Stimulated activated naive CD8-positive, alpha-beta T cell treated with anti-CD3 and anti-CD28 coated beads, Interleukin-15, Interleukin-2, amounts not matched to agents 100 ng/mL and 50 ng/mL, for 24 hours (primary cell): Measurements from ENCODE around the gene STAP2.
A peak's percentile ranks its signal among the peaks of the same experiment; 100 is the strongest.
"Not testable (repeated sequence)": the region's sequence is repeated elsewhere in the genome, so short reads cannot be mapped to it uniquely, and the experiment has no call there.

Experiments used
- H3K27ac Mint-ChIP-seq: one replicate; pipeline ENCODE4 v1.8.0; 2021; ENCODE audit warnings: mild to moderate bottlenecking, mixed read lengths
- H3K27me3 Mint-ChIP-seq: one replicate; pipeline ENCODE4 v1.8.0; 2021; ENCODE audit warnings: mixed read lengths
- H3K36me3 Mint-ChIP-seq: one replicate; pipeline ENCODE4 v1.8.0; 2021; ENCODE audit warnings: low read depth, mixed read lengths
- H3K4me1 Mint-ChIP-seq: one replicate; pipeline ENCODE4 v1.8.0; 2021; ENCODE audit warnings: low read depth, mixed read lengths
- H3K4me3 Mint-ChIP-seq: one replicate; pipeline ENCODE4 v1.8.0; 2021; ENCODE audit warnings: mild to moderate bottlenecking, mixed read lengths
- H3K9me3 Mint-ChIP-seq: one replicate; pipeline ENCODE4 v1.8.0; 2021; ENCODE audit warnings: mixed read lengths

The STAP2 gene

DNA sequence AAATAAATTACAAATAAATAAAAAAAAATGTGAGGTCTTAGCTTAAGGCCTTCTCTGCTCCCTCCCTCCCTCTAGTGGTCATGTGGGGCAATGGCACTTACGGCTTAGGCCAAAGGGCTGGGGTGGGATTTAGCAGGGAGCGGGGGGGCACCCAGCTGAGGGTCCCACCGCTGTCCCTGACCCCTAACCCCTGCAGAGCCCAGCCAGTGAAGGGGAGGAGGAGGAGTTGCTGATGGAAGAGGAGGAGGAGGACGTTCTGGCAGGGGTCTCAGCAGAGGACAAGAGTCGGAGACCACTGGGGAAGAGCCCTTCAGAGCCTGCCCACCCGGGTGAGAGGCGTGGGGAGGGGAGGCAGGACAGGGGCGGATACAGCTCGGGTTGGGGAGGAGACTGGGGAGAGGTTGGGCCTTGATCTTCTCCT is 14.1 kb upstream of the STAP2 start:
- Mint-ChIP-seq H3K27ac (no peak overlapping the region), H3K4me3 (no peak overlapping the region)

DNA sequence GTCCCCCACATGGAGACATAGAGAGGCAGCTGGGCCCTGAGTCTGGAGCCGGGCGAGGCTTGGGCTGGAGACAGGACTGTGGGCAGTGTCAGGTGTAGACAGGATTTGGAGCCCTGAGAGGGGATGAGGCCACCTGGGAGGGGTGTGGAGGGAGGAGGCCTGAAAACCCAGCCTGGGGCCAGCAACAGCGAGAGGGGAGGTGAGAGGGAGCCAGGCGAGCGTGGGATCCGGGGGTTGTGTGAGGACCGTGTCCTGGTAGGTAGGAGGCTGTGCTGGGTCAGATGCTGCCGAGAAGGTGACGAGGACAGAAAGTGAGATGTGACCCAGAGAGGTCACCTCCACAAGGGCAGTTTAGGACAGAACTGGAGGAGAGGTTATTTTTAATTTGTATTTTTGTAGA is 12.1 kb upstream of the STAP2 start:
- Mint-ChIP-seq H3K4me3 (no peak overlapping the region), H3K36me3 (peaks cover 16% of the 10 kb centered on the region), H3K9me3 (no peaks in the 10 kb centered on the region), H3K4me1 (no peaks in the 10 kb centered on the region), H3K27ac (no peak overlapping the region), H3K27me3 (no peaks in the 10 kb centered on the region)

More for the DNA sequence above, 14.1 kb upstream of the STAP2 start:
- Mint-ChIP-seq H3K27me3 (no peaks in the 10 kb centered on the region), H3K4me1 (no peaks in the 10 kb centered on the region), H3K9me3 (no peaks in the 10 kb centered on the region), H3K36me3 (peaks cover 6% of the 10 kb centered on the region)

DNA sequence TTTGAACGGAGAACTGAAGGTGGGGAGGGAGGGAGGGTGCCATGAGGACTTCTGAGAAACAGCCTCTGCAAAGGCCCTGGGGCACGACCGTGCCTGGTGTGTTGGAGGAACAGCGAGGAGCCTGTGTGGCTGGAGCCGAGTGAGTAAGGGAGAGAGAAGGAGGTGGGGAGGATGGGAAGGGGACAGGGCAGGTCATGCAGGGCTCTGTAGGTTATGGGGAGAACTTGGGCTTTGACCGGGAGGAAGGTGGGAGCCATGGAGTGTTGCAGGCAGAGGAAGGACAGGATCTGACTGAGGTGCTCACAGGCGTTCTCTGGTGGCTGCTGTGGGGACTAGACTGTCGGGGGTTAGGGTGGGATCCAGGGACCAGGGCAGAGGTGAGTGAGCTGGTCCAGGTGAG is 11.5 kb upstream of the STAP2 start:
- no peak overlapping the region for H3K27ac Mint-ChIP-seq
- H3K27me3 Mint-ChIP-seq = no peaks in the 10 kb centered on the region
- no peaks in the 10 kb centered on the region for H3K9me3 Mint-ChIP-seq
- peaks cover 16% of the 10 kb centered on the region for H3K36me3 Mint-ChIP-seq
- no peak overlapping the region for H3K4me3 Mint-ChIP-seq
- H3K4me1 Mint-ChIP-seq = peaks cover 3% of the 10 kb centered on the region

DNA sequence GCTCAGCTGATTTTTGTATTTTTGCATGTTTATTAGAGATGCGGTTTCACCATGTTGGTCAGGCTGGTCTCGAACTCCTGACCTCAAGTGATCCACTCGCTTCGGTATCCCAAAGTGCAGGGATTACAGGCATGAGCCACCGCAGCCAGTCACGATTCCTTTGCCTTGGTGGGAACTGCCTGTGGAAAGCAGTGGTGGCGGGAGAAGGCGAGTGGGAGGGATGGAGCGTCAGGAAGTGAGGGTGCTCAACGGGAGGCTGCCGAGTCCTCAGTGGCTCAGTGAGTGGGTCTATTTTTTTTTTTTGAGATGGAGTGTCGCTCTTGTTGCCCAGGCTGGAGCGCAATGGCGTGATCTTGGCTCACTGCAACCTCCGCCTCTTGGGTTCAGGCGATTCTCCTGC is 10.6 kb upstream of the STAP2 start:
- not testable (repeated sequence) for H3K27me3 Mint-ChIP-seq, H3K4me1 Mint-ChIP-seq, H3K4me3 Mint-ChIP-seq, H3K9me3 Mint-ChIP-seq, H3K27ac Mint-ChIP-seq
- H3K36me3 Mint-ChIP-seq = peaks cover 16% of the 10 kb centered on the region

DNA sequence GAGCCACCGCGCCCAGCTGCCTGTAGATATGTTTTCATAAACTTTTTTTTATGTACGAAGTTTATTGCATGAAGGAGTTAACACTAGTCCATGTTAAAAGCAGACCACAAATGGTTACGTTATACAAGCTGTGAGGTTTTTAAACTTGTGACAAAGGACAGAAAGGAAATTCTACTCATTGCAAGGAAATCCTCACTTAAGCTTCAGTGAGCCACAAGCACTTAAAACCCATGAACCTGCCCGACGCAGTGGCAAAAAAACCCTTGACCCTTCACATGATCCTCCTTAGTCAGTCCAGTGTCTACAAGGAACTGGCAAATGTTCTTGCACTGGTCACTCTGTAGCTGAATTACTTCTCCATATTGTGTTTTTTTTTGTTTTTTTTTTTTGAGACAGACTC is 8.9 kb upstream of the STAP2 start:
- Mint-ChIP-seq H3K36me3 (peaks cover 16% of the 10 kb centered on the region), H3K9me3 (no peaks in the 10 kb centered on the region), H3K4me3 (no peak overlapping the region), H3K27ac (no peak overlapping the region), H3K27me3 (no peaks in the 10 kb centered on the region), H3K4me1 (peaks cover 16% of the 10 kb centered on the region)

DNA sequence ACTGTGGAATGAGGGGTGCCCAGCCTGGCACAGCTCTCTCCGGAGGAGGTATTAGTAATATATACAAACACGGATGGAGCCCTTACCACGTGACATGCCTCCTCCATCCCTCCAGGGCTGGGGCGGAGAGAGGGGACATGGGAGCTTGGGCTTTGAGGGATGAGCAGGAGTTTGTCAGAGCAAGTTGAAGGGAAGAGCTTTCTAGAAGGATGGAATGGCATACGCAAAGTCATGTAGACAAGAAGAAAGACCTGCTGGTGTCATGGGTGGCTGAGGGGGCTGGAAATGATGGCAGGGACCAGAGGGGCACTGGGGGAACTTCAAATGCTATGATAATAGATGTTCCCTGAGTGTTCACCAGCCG is 7.4 kb upstream of the STAP2 start:
- Mint-ChIP-seq H3K4me1 (peaks cover 19% of the 10 kb centered on the region), H3K27ac (no peak overlapping the region), H3K27me3 (no peaks in the 10 kb centered on the region), H3K9me3 (no peaks in the 10 kb centered on the region), H3K36me3 (peaks cover 16% of the 10 kb centered on the region), H3K4me3 (no peak overlapping the region)

DNA sequence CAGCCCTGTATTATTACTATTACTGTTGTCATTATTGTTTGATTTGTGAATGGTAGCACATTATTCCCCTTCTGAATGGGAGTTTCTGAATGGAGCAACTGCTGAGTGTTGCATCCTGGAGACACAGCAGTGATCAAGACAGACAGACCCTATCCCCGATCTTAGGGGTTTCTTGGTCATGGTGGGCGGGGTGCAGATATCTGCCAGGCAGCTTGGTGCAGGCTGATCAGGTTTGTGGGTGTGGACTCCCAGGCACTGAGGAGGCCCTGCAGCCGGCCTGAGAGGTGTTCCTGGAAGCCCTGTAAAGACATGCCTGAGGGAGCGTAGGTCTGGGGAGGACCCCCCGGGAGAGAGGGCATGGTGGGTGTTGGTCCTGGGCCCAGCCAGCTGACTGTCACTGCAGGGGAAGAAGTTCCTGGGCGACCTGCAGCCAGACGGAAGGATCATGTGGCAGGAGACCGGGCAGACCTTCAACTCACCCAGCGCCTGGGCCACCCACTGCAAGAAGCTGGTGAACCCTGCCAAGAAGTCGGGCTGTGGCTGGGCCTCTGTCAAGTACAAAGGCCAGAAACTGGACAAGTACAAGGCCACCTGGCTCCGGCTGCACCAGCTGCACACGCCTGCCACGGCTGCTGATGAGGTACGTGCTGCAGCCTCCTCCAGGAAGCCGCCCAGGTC is 6.9 kb upstream of the STAP2 start:
- H3K4me3 Mint-ChIP-seq = peak overlapping the region; percentile 33
- H3K27ac Mint-ChIP-seq = no peak overlapping the region
- no peaks in the 10 kb centered on the region for H3K9me3 Mint-ChIP-seq
- peaks cover 19% of the 10 kb centered on the region for H3K4me1 Mint-ChIP-seq
- peaks cover 16% of the 10 kb centered on the region for H3K36me3 Mint-ChIP-seq
- no peaks in the 10 kb centered on the region for H3K27me3 Mint-ChIP-seq

DNA sequence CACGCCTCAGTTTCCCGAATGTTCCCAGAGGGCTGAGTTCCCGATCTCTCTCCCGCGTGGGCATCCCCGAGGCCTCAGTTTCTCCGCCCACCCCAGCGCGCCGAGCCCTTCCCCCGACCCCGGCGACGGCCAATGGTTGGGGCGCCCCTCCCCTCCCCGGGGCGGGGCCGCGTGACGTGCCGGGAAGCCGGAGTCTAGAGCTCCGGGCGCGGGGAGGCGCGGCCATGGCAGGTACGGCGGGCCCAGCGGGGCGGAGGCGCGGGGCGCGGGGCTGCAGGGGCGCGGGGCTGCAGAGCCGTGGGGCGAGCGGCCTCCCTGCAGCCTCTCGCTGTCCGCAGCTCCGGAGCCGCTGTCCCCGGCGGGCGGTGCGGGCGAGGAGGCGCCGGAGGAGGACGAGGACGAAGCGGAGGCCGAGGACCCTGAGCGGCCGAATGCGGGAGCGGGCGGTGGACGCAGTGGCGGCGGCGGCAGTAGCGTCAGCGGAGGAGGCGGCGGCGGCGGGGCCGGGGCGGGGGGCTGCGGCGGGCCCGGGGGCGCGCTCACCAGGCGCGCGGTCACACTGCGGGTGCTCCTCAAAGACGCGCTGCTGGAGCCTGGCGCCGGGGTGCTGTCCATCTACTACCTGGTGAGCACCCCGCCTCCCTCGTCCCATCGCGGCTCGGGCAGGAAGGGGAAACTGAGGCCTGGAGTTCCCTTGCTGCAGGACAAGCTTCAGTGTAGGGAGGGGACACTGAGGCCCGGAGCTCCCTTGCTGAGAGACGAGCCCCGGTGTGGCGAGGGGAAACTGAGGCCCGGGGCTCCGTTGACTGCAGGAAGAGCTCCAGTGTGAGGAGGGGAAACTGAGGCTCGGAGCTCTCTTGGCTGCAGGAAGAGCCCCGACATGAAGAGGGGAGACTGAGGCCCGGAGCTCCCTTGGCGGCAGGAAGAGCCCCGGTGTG is 5.0 kb upstream of the STAP2 start, which contains the start of gene MPND:
MPND (plus strand) TSS at position 193 of the 938 bp plus-strand sequence; CDS start at position 225, 32 bp downstream.
- H3K36me3 Mint-ChIP-seq = peaks cover 16% of the 10 kb centered on the region
- peak within 1 kb of the TSS; percentile 98 for H3K27ac Mint-ChIP-seq
- H3K4me3 Mint-ChIP-seq = peak within 1 kb of the TSS; percentile 91
- no peaks in the 10 kb centered on the region for H3K9me3 Mint-ChIP-seq
- no peaks in the 10 kb centered on the region for H3K27me3 Mint-ChIP-seq
- peaks cover 27% of the 10 kb centered on the region for H3K4me1 Mint-ChIP-seq

DNA sequence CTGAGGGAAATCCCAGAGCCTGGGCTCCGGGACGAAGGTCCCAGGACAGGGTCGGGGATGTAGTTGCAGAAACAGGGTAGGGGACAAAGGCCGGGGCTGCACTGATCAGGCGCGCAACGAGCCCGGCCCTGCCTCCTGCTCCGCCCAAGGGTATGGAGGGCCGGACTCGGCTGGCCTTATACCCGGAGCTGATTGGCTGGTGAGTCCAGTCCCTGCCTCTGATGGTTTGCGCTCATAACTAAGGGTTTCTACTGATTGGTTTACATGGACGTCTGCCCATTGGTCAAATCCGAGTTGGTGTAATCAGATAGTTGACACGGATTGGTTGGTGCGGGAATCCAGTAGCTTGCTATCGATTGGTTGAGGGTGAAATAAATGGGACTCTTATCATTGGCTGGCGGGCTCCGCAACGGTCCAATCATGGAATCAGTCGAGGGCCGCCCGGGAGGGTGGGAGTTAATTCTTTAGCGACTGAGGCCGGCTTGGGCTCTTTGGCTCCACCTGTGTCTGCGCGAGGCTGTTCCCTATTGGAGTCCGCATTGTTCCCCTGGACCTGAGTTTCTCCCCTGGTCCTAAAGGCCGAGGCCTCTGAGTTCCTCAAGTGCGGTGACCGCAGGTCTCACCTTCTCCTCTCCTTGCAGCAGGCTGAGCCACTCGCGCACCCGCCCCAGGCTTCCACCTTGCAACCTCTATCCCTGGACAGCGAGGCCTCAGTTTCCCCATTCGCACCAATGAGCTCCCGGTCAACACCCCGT is 4.2 kb upstream of the STAP2 start:
- Mint-ChIP-seq H3K9me3 (no peaks in the 10 kb centered on the region), H3K36me3 (peaks cover 11% of the 10 kb centered on the region), H3K4me3 (peak overlapping the region; percentile 91), H3K4me1 (peaks cover 36% of the 10 kb centered on the region), H3K27me3 (no peaks in the 10 kb centered on the region), H3K27ac (peak overlapping the region; percentile 98)

DNA sequence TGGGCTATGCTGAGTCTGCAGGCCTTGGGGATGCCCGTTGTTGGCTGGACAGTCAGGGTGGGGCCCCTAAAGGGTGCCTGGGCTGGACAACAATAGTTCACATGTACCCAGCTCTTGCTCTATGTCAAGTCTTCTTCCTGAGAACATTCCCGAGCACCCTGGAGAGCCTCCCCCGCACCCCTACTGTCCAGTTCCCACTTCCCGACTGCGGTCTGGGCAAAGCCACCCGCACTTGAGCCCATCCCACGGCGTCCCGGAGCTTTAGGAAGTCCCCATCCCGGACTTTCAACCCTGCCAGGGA is 3.6 kb upstream of the STAP2 start:
- Mint-ChIP-seq H3K36me3 (peaks cover 6% of the 10 kb centered on the region), H3K9me3 (no peaks in the 10 kb centered on the region), H3K4me3 (peak overlapping the region; percentile 91), H3K4me1 (peaks cover 38% of the 10 kb centered on the region), H3K27me3 (no peaks in the 10 kb centered on the region), H3K27ac (peak overlapping the region; percentile 98)

DNA sequence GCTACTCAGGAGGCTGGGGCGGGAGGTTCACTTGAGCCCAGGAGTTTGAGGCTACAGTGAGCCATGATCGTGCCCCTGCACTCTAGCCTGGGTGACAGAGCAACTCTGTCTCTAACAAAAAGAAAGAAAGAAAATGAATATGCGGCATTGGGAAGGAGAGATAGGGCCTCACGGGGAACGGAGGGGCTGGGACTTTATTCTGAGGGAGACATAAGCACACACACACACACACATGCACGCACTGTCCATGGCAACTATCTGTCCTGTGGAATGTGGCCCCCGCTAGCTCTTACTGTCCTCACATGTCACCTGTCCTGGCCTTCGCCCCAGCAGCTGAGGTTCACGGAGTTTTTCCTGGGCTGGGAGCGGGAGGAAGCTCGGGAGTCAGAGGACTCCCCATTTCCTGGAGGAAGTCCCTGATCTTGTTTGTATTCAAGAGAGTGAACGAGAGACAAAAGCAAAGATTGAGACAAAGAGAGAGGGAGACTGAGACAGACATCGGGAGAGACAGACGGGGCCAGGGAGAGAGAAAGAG is 654 bp downstream of the STAP2 start:
- H3K27me3 Mint-ChIP-seq = no peaks in the 10 kb centered on the region
- H3K4me1 Mint-ChIP-seq = peaks cover 26% of the 10 kb centered on the region
- peak overlapping the region; percentile 96 for H3K27ac Mint-ChIP-seq
- peak overlapping the region; percentile 85 for H3K4me3 Mint-ChIP-seq
- H3K9me3 Mint-ChIP-seq = peaks cover 7% of the 10 kb centered on the region
- peaks cover 14% of the 10 kb centered on the region for H3K36me3 Mint-ChIP-seq

DNA sequence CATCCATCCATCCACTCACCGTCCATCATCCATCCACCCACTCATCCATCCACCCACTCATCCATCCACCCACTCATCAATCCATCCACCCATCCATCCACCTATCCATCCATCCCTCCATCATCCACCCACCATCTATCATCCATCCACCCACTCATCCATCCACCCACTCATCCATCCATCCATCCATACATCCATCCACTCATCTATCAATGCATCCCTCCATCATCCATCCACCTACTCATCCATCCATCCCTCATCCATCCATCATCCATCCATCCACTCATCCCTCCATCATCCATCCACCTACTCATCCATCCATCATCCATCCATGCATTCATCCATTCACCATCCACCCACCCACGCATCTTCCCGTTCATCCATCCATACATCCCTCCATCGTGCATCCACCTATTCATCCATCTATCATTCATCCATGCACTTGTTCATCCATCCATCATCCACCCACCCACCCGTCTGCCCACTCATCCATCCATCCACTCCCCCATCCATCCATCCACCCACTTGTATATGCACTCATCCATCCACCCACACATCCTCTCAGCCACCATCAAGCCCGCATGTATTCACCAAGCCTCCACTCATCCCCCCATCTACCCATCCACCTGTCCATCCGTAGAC is 3.6 kb downstream of the STAP2 start:
- H3K9me3 Mint-ChIP-seq = peaks cover 7% of the 10 kb centered on the region
- peak overlapping the region; percentile 42 for H3K27ac Mint-ChIP-seq

DNA sequence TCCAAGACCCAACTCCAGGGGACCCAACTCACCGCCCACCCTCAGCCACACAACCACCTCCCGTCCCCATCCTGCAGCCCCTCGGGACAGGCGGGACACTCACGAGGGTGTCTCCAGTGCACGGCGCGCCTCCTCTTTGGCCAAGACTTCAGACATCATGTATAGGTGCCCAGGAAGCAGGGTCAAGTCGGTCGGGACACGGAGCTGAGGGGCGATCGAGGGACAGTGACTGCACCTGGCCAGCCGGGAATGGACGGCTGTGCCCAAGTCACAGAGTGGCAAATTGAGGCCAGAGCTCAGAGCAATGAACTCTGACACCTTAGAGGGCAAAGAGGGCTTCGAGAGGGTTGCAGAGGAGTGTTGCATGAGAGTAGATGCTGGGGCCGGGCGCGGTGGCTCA is 8.8 kb downstream of the STAP2 start:
- peaks cover 4% of the 10 kb centered on the region for H3K9me3 Mint-ChIP-seq
- peaks cover 4% of the 10 kb centered on the region for H3K27me3 Mint-ChIP-seq
- H3K36me3 Mint-ChIP-seq = peaks cover 5% of the 10 kb centered on the region
- no peak overlapping the region for H3K27ac Mint-ChIP-seq
- peaks cover 28% of the 10 kb centered on the region for H3K4me1 Mint-ChIP-seq
- peak overlapping the region; percentile 25 for H3K4me3 Mint-ChIP-seq

More for the DNA sequence above, 3.6 kb downstream of the STAP2 start:
- H3K27me3 Mint-ChIP-seq = no peaks in the 10 kb centered on the region
- H3K4me1 Mint-ChIP-seq = peaks cover 18% of the 10 kb centered on the region
- H3K4me3 Mint-ChIP-seq = no peak overlapping the region
- H3K36me3 Mint-ChIP-seq = peaks cover 14% of the 10 kb centered on the region

DNA sequence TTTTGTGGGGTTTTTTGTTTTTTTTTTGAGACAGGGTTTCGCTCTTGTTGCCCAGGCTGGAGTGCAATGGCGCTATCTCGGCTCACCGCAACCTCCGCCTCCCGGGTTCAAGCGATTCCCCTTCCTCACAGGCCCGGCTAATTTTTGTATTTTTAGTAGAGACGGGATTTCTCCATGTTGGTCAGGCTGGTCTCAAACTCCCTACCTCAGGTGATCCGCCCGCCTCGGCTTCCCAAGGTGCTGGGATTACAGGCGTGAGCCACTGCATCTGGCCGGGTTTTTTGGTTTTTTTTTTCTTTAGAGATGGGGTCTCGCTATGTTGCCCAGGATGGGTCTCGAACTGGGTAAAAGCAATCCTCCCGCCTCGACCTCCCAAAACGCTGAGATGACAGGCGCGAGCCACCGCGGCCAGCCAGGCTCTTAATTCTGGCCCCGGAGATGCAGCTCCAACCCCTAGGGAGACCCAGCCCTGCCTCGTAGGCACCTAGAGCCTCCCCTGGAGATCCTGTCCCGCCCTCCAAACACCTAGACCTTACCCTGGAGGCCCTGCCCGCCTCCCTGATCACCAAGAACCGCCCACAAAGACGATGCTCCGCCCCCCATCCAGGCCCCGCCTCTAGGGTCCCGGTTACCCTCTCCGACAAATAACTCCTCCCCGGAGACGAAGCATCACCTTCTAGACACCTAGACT is 9.5 kb downstream of the STAP2 start:
- Mint-ChIP-seq H3K27ac (peak overlapping the region; percentile 88), H3K4me3 (peak overlapping the region; percentile 86), H3K4me1 (peaks cover 28% of the 10 kb centered on the region)
- not testable (repeated sequence) for H3K36me3 Mint-ChIP-seq, H3K9me3 Mint-ChIP-seq, H3K27me3 Mint-ChIP-seq
